ENCODE data around the gene PPP1R15B. TPM values are rescaled to one million over a fixed set of nuclear protein-coding genes. Genes with fewer than 3 reads are reported as not detected.

The PPP1R15B gene
- total RNA-seq, 2 experiments from 2014 or later = 171 to 179 TPM

GRCh38 chr1:204405988-204406387 lies 5.6 kb downstream of the PPP1R15B start:
- H3K36me3 ChIP-seq (ENCODE audit: insufficient read depth, low read length) = peaks cover 68% of the 10 kb centered on the region
- H3K4me3 ChIP-seq (ENCODE audit: low read length) = peak overlapping the region; percentile 98
- DNase-seq = peak in 1 of 14 experiments; percentile 21
- H3K27me3 ChIP-seq (ENCODE audit: control insufficient read depth in 1 of 2, insufficient read depth in 2 of 2, low read length in 2 of 2) = no peaks in the 10 kb centered on the region
- no peak for ATAC-seq (ENCODE audit: poor library complexity)
- Mint-ChIP-seq H3K36me3 (ENCODE audit: low read depth) (peaks cover 96% of the 10 kb centered on the region), H3K27ac (peak overlapping the region; percentile 100), H3K4me3 (peak overlapping the region; percentile 100), H3K9me3 (no peaks in the 10 kb centered on the region), H3K27me3 (no peaks in the 10 kb centered on the region), H3K4me1 (ENCODE audit: low read depth) (peaks cover 48% of the 10 kb centered on the region)
- ChIA-PET CTCF (interaction anchor here (1.0 to 5.8 kb wide), 2 partner anchors 8 to 97 kb away, joined by 3 to 55 read pairs; no protein-coding TSS in a partner anchor), POLR2A (interaction anchor here (0.7 kb wide), 1 partner anchor 53 kb away, joined by 3 read pairs; no protein-coding TSS in a partner anchor)
- no peak for TF ChIP-seq CTCF (IDR thresholded peaks at IDR 0.05)
- H3K27ac ChIP-seq (ENCODE audit: low read depth in 1 of 2, low read length in 2 of 2) = peak overlapping the region in 1 of 2 donors; percentile 13
- no peaks in the 10 kb centered on the region for H3K9me3 ChIP-seq (ENCODE audit: control insufficient read depth in 1 of 2, insufficient read depth in 1 of 2, low read length in 2 of 2)
- intact Hi-C loops (cut with DNase I, micrococcal nuclease) = loop anchor here in 1 of 2 experiments (10.0 kb wide), 1 partner anchor 551 kb away; no protein-coding TSS in a partner anchor
- H3K4me1 ChIP-seq (ENCODE audit: insufficient read depth, low read length) = peaks cover 20% of the 10 kb centered on the region

- H3K36me3 ChIP-seq (ENCODE audit: insufficient read depth, low read length) = peaks cover 78% of the 10 kb centered on the region
- H3K27me3 ChIP-seq (ENCODE audit: control insufficient read depth in 1 of 2, insufficient read depth in 2 of 2, low read length in 2 of 2) = no peaks in the 10 kb centered on the region
- Mint-ChIP-seq H3K9me3 (no peaks in the 10 kb centered on the region), H3K36me3 (ENCODE audit: low read depth) (peaks cover 96% of the 10 kb centered on the region), H3K27me3 (no peaks in the 10 kb centered on the region), H3K27ac (peak overlapping the region; percentile 44), H3K4me3 (peak overlapping the region; percentile 25), H3K4me1 (ENCODE audit: low read depth) (peaks cover 53% of the 10 kb centered on the region)
- TF ChIP-seq CTCF (IDR thresholded peaks at IDR 0.05) = no peak
- H3K4me1 ChIP-seq (ENCODE audit: insufficient read depth, low read length) = peaks cover 17% of the 10 kb centered on the region
- POLR2A ChIA-PET = no interaction called here
- CTCF ChIA-PET = no interaction called here
- no peak overlapping the region for H3K27ac ChIP-seq (ENCODE audit: low read depth in 1 of 2, low read length in 2 of 2)
- H3K4me3 ChIP-seq (ENCODE audit: low read length) = no peak overlapping the region
- ATAC-seq (ENCODE audit: poor library complexity) = no peak
- DNase-seq = no peak
- H3K9me3 ChIP-seq (ENCODE audit: control insufficient read depth in 1 of 2, insufficient read depth in 1 of 2, low read length in 2 of 2) = no peaks in the 10 kb centered on the region
- intact Hi-C loops (cut with DNase I, micrococcal nuclease) = loop anchor here in 1 of 2 experiments (10.0 kb wide), 1 partner anchor 550 kb away; no protein-coding TSS in a partner anchor
Observed at GRCh38 chr1:204404629-204405028, 7.0 kb downstream of the PPP1R15B start.

- H3K36me3 ChIP-seq (ENCODE audit: insufficient read depth, low read length) = peaks cover 86% of the 10 kb centered on the region
- no peaks in the 10 kb centered on the region for H3K27me3 Mint-ChIP-seq
- peaks cover 84% of the 10 kb centered on the region for H3K36me3 Mint-ChIP-seq (ENCODE audit: low read depth)
Observed at GRCh38 chr1:204402391-204402790, 9.2 kb downstream of the PPP1R15B start.

More at GRCh38 chr1:204402391-204402790, 9.2 kb downstream of the PPP1R15B start:
- Histone ChIP-seq H3K27ac (ENCODE audit: low read depth in 1 of 2, low read length in 2 of 2) (no peak overlapping the region), H3K4me1 (ENCODE audit: insufficient read depth, low read length) (peaks cover 22% of the 10 kb centered on the region), H3K9me3 (ENCODE audit: control insufficient read depth in 1 of 2, insufficient read depth in 1 of 2, low read length in 2 of 2) (no peaks in the 10 kb centered on the region), H3K4me3 (ENCODE audit: low read length) (no peak overlapping the region), H3K27me3 (ENCODE audit: control insufficient read depth in 1 of 2, insufficient read depth in 2 of 2, low read length in 2 of 2) (no peaks in the 10 kb centered on the region)
- ChIA-PET POLR2A (interaction anchor here (2.1 kb wide), 1 partner anchor 21 kb away, joined by 5 read pairs; no protein-coding TSS in a partner anchor), CTCF (no interaction called here)
- no peaks in the 10 kb centered on the region for H3K9me3 Mint-ChIP-seq
- H3K27ac Mint-ChIP-seq = no peak overlapping the region
- TF ChIP-seq CTCF (IDR thresholded peaks at IDR 0.05) = no peak
- no peak for ATAC-seq (ENCODE audit: poor library complexity)
- peaks cover 45% of the 10 kb centered on the region for H3K4me1 Mint-ChIP-seq (ENCODE audit: low read depth)
- intact Hi-C loops (cut with DNase I, micrococcal nuclease) = loop anchor here in 1 of 2 experiments (10.0 kb wide), 1 partner anchor 548 kb away; no protein-coding TSS in a partner anchor
- DNase-seq = no peak
- no peak overlapping the region for H3K4me3 Mint-ChIP-seq

Measured in CD4-positive, alpha-beta T cell (primary cell).